ENCODE data around the gene TPMT. TPM values are rescaled to one million over a fixed set of nuclear protein-coding genes. Genes with fewer than 3 reads are reported as not detected.
A peak's percentile ranks its signal among the peaks of the same experiment; 100 is the strongest.

TPMT gene
- total and polyA plus RNA-seq, 12 donors = 13.3 to 87.2 (median 20.1) TPM

DNA sequence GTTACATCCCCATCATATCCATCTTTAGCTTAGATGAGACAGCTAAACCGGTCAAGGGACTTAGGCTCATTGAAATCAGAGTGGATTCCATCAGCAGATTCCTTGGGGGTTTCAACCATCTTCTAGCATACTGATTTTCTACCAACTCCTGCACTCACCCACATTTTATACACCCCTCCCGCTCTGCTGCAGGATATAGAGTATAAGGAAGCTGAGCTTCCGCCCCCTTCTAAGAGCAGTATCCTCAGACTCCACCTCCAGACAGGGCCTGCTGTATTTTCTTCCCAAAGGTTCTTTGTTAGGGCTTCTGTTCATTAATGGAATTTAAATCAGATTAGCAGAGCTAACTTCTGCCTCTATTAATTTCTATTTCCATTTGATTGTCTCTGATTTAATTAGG lies 22.5 kb downstream of the TPMT start:
- TF ChIP-seq, protein P1, sequence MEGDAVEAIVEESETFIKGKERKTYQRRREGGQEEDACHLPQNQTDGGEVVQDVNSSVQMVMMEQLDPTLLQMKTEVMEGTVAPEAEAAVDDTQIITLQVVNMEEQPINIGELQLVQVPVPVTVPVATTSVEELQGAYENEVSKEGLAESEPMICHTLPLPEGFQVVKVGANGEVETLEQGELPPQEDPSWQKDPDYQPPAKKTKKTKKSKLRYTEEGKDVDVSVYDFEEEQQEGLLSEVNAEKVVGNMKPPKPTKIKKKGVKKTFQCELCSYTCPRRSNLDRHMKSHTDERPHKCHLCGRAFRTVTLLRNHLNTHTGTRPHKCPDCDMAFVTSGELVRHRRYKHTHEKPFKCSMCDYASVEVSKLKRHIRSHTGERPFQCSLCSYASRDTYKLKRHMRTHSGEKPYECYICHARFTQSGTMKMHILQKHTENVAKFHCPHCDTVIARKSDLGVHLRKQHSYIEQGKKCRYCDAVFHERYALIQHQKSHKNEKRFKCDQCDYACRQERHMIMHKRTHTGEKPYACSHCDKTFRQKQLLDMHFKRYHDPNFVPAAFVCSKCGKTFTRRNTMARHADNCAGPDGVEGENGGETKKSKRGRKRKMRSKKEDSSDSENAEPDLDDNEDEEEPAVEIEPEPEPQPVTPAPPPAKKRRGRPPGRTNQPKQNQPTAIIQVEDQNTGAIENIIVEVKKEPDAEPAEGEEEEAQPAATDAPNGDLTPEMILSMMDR (IDR thresholded peaks at IDR 0.05) = no peak
- TF ChIP-seq POLR2A (IDR thresholded peaks at IDR 0.05) = no peak
- H3K27me3 ChIP-seq = no peaks in the 10 kb centered on the region
- WGBS, 4 donors = 94 to 99% (median 95%) methylated on average over 3 of the region's 3 CpGs
- H3K9me3 ChIP-seq (replicated peaks in 1 of 3) = no peaks in the 10 kb centered on the region
- intact Hi-C loops (cut with DNase I) = no loop called here
- no peak overlapping the region for H3K4me3 ChIP-seq
- H3K36me3 ChIP-seq (replicated peaks in 1 of 2) = peaks cover 0 to 27% of the 10 kb centered on the region in 2 donors
- H3K27ac ChIP-seq = no peak overlapping the region
- DNase-seq = no peak
- no peaks in the 10 kb centered on the region for H3K4me1 ChIP-seq (replicated peaks in 1 of 2)

DNA sequence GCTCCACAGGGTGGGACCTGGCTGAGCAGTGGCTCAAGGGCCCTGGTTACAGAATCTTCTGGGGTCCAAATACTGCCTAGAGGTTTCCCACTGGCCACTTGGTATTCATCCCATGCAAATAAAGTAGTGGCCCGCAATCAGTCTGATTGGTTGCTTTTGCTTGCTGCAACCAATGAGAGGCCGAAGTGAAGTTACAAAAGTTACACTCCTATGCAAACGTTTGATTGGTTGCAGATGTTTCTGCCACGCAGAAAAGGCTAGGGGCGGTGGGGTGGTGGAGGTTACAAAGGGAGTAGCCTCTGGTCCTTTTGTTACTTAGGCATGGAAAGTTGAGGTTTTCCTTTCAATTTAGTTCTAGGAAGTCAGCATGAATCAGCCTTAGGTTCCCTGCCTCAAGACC lies 28.8 kb downstream of the TPMT start:
- Histone ChIP-seq H3K27ac (no peak overlapping the region), H3K27me3 (no peaks in the 10 kb centered on the region), H3K36me3 (replicated peaks in 1 of 2) (peaks cover 0 to 14% of the 10 kb centered on the region in 2 donors), H3K4me3 (no peak overlapping the region), H3K9me3 (replicated peaks in 1 of 3) (no peaks in the 10 kb centered on the region), H3K4me1 (replicated peaks in 1 of 2) (peaks cover 5 to 6% of the 10 kb centered on the region in 2 donors)
- no peak for TF ChIP-seq POLR2A (IDR thresholded peaks at IDR 0.05)
- TF ChIP-seq, protein P1 (IDR thresholded peaks at IDR 0.05) = no peak
- intact Hi-C loops (cut with DNase I) = loop anchor here (10.0 kb wide), 2 partner anchors 301 to 541 kb away; no protein-coding TSS in a partner anchor
- WGBS, 4 donors = 64 to 74% (median 65%) methylated on average over 5 of the region's 5 CpGs
- no peak for DNase-seq

DNA sequence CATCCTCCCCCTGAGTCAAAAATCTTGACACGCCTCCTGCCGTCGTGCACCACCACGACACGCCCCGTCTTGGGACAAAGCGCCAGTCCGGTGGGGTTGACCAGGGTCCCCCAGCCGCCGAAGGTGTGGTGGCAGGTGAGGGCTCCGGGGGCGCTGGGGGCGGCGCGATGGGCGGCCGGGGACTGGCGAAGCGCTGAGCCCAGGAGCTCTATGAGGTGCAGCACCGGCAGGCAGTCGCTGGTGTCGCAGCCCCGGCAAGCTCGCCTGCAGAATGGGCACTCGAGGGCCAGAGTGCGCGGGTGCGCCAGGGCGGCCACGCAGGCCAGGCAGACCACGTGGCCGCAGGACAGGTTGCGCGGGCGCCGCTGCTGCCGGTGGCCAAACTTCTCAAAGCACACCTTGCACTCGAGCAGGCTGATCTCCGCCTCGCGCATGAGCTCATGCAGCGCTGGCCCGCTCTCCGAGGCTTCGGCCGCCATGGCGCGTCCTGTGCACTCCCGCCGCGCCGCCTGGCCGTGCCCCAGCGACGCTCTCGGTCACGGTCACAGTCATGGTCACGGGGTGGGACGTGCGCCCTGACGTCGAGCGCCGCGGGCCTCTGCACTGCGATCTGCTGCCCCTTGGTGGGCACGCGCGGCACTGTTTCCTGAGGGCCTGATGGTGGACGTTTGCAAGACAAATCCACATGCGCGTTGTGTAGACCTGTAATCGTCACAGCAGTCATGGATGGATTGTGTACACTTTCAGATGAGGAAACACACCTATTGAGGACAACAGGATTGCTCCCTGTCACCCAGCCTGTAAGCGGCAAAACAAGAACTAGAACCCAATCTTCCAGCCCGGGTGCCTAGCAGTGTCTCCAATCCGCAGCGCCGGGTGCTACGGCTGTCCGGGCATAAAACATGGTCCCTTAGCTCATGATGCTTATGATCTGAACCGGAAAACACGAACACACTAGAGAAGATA lies 32.5 kb downstream of the TPMT start, which contains the start of gene NHLRC1:
Gene NHLRC1 (minus strand): TSS at position 550 of the 966 bp plus-strand sequence. CDS start 71 bp downstream, at position 479.
- peak within 1 kb of the TSS in 3 of 5 donors; percentile 35 to 51 (median 42) for H3K27ac ChIP-seq
- no peaks in the 10 kb centered on the region for H3K27me3 ChIP-seq
- H3K4me3 ChIP-seq = peak within 1 kb of the TSS in 2 of 4 donors; percentile 31 to 46
- peaks cover 5 to 6% of the 10 kb centered on the region in 2 donors for H3K4me1 ChIP-seq (replicated peaks in 1 of 2)
- no peaks in the 10 kb centered on the region for H3K9me3 ChIP-seq (replicated peaks in 1 of 3)
- 18 to 82% (median 36%) methylated on average over 9 to 82 of the region's 82 CpGs for WGBS, 4 donors
- peak; percentile 19 to 60 for TF ChIP-seq POLR2A (IDR thresholded peaks at IDR 0.05)
- TF ChIP-seq, protein P1 (IDR thresholded peaks at IDR 0.05) = peak; percentile 93 to 98 (median 94)
- peak; percentile 90 to 96 (median 93) for DNase-seq
- intact Hi-C loops (cut with DNase I) = loop anchor here (5.0 to 10.0 kb wide), 3 partner anchors 135 to 538 kb away; partner anchors contain the start of gene KIF13A (in 1 of the 2)
- H3K36me3 ChIP-seq (replicated peaks in 1 of 2) = no peaks in the 10 kb centered on the region

DNA sequence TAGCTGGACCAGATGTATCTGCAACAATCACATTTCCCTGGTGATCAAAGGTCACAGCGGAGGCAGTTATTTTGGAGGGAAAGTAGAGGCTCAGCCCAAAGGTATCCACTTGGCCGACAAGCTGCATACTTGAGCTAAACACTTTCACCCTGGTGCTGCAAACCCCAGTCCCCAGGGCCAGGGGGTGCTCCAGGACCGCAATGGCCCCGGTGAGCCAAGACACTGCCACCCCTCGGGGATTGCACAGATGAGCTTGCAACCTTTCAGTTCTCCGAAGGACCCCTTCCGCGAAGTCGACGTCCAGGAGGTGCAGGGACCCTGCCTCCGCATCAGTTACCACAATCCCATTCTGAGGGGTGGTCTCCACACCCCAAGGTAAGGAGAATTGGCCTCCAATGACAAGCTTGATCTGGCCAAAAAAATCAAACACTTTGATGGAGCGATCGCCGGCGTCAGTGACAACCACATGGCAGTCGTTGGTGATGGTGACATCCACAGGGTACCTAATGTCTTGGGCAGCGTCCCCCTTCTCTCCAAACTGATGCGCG lies 33.2 kb downstream of the TPMT start:
- intact Hi-C loops (cut with DNase I) = loop anchor here (5.0 to 10.0 kb wide), 3 partner anchors 134 to 537 kb away; partner anchors contain the start of gene KIF13A (in 1 of the 2)
- peak in 2 of 7 donors; percentile 22 to 25 for DNase-seq
- TF ChIP-seq POLR2A (IDR thresholded peaks at IDR 0.05) = no peak
- TF ChIP-seq, protein P1 (IDR thresholded peaks at IDR 0.05) = no peak
- peak overlapping the region in 2 of 4 donors; percentile 31 to 46 for H3K4me3 ChIP-seq
- H3K36me3 ChIP-seq (replicated peaks in 1 of 2) = no peaks in the 10 kb centered on the region
- peaks cover 5 to 6% of the 10 kb centered on the region in 2 donors for H3K4me1 ChIP-seq (replicated peaks in 1 of 2)
- H3K9me3 ChIP-seq (replicated peaks in 1 of 3) = no peaks in the 10 kb centered on the region
- no peaks in the 10 kb centered on the region for H3K27me3 ChIP-seq
- WGBS, 4 donors = 70 to 76% (median 74%) methylated on average over 11 to 19 of the region's 19 CpGs
- H3K27ac ChIP-seq = peak overlapping the region in 1 of 5 donors; percentile 35
